HG03108 (cell line): ENCODE data around the gene TMPRSS7.

ENCODE experiments used
- ATAC-seq: cut with Tn5 transposase; IDR thresholded peaks from one replicate; pipeline ENCODE4 v1.9.1; 2021; ENCODE audit warnings: moderate library complexity; ENCODE audit not compliant: unreplicated experiment

TMPRSS7 gene, protein sequence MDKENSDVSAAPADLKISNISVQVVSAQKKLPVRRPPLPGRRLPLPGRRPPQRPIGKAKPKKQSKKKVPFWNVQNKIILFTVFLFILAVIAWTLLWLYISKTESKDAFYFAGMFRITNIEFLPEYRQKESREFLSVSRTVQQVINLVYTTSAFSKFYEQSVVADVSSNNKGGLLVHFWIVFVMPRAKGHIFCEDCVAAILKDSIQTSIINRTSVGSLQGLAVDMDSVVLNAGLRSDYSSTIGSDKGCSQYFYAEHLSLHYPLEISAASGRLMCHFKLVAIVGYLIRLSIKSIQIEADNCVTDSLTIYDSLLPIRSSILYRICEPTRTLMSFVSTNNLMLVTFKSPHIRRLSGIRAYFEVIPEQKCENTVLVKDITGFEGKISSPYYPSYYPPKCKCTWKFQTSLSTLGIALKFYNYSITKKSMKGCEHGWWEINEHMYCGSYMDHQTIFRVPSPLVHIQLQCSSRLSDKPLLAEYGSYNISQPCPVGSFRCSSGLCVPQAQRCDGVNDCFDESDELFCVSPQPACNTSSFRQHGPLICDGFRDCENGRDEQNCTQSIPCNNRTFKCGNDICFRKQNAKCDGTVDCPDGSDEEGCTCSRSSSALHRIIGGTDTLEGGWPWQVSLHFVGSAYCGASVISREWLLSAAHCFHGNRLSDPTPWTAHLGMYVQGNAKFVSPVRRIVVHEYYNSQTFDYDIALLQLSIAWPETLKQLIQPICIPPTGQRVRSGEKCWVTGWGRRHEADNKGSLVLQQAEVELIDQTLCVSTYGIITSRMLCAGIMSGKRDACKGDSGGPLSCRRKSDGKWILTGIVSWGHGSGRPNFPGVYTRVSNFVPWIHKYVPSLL

DNA sequence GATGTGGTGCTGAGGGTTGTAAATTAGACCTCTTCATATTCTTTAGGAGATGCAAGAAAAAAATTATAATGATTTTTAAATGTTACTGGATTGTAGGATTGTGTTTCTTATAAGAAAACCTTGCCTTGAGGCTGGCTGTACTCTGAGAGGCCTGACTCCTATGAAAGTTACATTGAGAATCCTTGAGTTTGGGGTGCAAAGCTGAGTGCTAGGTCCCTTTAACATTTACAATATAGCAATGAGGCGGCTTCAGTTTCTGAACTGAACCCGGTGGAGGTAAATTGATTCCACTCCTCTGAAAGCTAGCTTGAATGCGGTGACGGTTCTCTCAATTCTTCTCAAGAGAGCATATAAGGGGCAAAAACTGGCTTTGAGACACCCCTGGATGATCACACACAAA lies at the start of gene TMPRSS7:
TSS of gene TMPRSS7 (plus strand) at position 301 of the 400 bp plus-strand sequence. CDS start 110 bp downstream, outside the sequence.
- ATAC-seq = no peak

DNA sequence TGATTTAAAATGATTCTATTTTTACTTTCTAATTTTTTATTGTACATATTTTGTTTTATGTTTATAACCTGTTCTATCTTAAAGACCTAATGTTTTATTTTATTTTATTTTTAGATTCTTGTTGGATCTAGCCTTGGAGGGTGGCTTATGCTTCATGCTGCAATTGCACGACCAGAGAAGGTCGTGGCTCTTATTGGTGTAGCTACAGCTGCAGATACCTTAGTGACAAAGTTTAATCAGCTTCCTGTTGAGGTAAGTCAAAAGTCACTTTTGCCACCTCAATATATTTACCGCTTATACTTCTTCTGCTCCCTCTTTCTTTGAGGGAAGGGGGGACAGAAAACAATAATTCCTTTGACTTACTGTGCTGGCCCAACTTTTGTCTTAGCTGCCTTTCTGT lies 47.7 kb upstream of the TMPRSS7 start:
- no peak for ATAC-seq

DNA sequence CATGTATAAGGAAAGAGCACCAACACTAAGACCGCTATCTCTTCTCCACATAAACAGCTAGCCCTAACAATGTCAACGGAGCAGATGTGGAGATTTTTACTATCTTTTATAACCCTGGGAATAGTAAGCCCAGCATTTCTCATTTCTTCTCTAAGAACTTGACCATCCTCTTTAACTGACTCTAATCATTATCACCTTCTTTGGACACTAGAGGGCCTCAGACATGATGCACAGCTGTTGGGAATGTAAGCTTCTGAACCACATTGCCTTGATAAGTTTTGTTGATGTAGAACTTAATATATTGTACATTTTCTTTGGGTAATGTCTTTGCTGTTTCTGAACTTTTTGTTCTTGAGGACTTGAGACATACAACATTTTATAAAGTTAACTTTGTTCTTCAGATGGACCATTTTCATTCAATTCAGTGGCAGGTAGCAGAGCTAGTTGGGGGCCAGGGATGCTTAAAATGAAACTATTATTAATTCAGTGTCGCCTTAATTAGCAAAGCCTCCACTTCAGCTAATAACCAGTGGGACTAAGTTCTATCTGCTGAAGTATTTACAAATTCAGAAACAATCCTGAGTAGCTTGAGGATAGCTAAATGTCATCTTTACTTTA lies 45.4 kb upstream of the TMPRSS7 start:
- ATAC-seq = peak; percentile 83

- ATAC-seq = no peak
These were observed 41.5 kb upstream of the TMPRSS7 start for GRCh38 chr3:111993038-111993437.

GRCh38 chr3:111998636-111999483 lies 35.7 kb upstream of the TMPRSS7 start, which contains the start of gene TAGLN3:
TSS of gene TAGLN3 (plus strand) at chr3:111998922. CDS start at chr3:111999423, 501 bp downstream.
- no peak for ATAC-seq

GRCh38 chr3:111999484-112000324 lies 34.8 kb upstream of the TMPRSS7 start:
- no peak for ATAC-seq

DNA sequence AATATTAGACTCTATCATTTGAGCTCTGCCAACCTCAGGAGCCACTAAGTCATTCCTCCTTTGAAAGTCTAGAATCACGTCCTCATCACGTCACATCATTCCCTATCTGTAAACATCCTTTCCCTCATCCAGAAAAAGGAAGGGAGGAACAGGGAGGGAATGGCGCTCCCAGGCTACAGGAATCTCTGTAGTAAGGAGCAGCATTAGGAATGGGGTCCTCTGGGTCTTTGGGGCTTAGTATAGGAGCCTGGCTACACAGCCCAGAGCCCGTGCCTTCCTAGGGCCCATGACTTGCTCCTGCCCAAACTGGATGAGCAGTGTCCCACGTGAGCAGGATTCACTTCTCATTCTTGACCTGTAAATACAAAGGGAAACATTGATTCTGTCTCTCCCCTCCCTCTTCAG lies 34.2 kb upstream of the TMPRSS7 start:
- no peak for ATAC-seq

DNA sequence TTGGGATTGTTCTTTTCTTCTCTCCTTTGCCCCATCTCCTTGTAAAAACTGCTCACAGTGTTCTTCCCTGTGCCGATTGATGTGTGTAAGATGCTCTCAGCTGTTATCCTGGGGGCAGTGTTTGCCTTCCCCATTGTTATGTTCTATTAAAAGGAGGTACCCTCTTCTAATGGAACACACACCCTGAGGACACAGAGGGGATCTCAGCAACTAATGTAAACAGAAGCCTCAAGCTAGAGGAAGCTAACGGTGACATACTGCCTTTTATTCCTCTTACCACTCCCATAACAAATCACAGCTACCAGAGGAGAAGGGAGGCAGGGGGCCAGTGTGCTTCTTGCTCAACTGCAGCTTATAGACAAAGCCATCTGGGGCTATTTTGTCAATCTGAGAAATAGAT lies 33.6 kb upstream of the TMPRSS7 start:
- no peak for ATAC-seq

- ATAC-seq = no peak
These were observed 33.0 kb upstream of the TMPRSS7 start for GRCh38 chr3:112001526-112001925.

DNA sequence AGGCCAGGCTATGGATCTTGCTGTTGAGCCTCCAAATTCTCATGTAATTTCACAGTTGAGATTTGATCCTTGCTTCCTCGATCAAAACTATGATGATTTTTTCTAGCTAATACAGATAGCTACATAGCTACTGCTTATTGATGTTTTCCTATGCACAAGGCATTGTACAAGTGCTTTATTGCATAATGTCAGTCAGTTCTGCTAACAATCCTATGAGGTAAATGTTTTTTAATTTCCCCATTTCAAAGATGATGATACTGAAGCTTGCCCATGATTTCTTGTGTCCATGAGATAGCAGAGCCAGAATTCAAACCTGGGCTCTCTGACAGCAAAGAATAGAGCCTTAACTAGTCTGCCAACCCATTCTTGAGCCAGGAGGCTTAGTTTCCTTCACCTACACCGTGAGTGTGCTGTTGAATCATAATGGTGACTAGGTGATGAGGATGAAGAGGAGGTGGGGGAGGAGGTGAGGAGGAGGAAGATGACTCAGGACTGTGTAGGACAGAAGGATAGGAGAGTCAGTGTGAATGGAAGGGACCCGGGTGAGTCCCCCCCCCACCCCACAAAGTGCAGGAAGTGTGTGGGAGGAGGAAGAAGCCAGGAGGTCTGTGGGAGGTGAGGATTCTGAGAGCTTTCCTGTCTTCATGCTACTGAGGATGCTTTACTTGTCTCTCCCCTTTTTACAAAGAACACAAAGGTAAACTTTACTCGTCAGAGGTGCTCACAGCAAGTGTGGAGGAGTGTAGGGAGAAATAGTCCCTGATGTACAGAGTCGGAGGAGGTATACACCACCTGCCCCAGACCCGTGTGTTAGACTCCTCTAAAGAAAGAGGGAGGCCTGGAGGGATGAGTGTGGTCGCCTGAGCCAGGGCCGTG lies 32.2 kb upstream of the TMPRSS7 start:
- no peak for ATAC-seq

DNA sequence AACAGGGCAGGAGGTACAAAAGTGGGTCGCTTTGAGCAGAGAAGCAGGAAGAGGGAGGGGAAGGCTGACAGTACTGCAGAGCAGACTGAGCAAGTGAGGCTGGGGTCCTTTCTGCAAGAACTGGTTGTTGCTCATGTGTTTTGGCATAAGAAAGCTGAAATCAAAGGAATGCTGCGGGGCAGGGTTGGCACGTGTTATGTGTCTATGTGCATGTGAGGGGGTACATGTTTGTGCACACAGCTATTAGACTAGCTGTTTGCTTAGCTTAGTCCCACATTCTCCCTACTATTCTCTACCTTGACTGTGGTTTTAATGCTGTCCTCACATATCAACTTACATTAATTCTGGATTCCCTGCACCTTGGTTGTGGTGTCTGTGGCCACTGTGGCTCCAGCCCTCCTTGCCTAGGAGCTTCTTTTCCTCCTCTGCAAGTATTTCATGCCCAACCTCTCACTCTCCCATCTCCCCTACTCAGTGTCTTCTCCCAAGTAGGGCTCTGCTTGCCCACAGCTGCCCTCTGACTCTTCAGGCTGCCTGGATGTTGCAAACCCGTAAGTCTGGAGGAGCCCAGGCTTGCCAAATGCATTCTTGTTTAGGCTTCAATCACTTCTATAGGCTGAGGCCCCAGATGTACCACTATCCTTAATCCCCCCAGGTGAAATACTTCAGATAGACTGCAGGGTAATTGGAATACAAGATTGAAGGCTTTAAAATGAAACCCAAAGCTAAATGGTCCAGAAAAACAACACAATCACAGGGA lies 31.0 kb upstream of the TMPRSS7 start:
- no peak for ATAC-seq

DNA sequence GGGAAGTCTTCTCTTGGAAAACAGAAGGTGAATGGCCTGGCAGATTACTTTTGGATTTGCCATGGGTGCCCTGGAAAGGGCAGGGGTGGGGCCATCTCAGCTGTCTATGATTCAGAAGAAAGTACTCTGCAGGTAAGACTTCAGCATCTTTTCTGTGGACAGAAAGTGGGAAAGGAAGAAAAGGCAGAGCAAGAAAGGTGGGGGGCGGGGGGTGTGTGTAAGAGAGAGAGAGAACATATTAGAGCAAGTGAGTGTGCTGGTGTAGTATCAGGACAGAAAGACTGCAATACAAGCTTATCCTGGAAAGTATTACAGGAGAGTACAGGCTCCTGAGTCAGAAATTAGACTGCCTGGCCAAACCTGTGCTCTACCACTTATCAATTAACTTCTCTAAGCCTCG lies 30.3 kb upstream of the TMPRSS7 start:
- ATAC-seq = no peak

DNA sequence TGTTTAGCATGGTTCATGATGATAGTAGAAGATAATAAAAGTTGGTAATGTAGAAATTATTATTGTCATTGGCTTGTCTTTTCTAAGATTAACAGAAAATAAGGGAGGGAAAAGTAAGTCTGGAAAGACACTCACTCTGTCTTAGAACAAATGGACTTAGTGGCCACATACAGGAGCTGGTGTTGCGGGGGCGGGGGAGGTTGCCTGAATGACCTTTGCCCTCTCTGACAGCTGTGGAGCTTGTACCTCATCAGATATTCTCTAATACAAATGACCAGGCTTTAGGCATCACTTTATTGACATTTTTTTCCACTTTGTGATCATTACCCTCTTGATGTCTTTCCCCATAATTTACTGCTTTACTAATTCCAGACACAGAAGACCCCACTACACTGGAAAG lies 29.9 kb upstream of the TMPRSS7 start:
- no peak for ATAC-seq

DNA sequence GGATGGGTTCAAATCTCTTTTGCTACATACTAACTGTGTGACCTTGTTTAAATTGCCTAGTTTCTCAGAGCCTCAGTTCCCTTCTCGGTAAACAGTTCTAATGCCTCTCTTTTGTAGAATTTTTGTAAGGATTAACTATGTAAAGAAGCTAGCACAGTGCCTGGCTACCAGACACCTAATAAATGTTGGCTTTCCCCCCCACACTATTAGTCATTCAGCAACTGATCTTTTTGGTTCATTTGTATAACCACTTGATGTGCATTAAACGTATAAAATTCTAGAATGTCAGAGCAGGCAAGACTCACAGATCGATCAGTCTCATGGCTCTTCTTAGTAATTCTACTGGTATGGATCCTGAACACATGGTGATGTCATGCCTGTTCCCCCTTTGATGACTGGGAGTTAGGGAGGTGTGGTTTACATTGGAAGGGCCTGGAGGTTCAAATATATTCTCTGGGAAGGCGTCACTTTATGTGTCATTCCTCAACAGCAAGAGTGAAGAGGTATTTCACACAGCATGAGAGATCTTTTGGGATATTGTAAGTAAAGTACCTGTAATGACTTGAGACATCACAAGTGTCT lies 29.4 kb upstream of the TMPRSS7 start:
- no peak for ATAC-seq

DNA sequence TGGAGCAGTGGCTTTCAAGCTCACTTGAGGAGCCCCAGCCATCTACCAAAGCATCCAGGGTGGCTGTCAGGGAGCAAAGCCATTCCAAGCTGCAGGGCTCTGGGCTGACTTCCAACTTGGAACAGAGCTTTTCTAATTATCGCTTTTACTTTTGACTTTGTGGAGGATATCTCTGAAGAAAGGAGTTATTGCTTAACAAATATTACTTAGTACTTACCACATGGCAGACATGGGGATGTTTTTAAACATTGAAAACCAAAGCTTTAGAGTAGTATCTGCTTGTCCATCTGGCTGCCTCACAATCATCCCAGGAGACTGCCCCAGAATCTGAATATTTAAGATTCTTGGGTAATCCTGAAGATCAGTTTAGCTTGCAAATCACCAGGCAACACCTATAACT lies 26.9 kb upstream of the TMPRSS7 start:
- ATAC-seq = no peak

DNA sequence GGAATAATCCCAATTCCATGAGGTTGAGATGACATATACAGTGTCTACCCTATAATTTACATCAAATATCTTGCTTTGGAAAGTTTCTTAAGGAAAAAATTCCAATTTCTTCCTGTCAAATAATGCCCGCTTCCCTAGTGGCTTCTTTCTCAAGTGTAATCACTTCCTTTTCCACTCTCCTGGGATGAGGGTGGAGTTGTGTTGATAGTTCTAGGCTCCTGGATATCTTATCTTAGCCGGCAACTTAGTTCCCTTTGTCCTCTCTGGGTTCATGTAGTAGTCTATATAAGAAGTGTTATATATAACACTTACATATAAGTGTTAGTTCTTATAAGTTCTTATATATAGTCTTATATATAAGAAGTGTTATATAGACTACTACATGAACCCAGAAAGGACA lies 24.9 kb upstream of the TMPRSS7 start:
- no peak for ATAC-seq

- no peak for ATAC-seq
These were observed 23.9 kb upstream of the TMPRSS7 start for GRCh38 chr3:112010636-112011035.
